HFFc6 (cell line): Measurements from ENCODE around the gene UBE2N. TPM values are rescaled to one million over a fixed set of nuclear protein-coding genes. Genes with fewer than 3 reads are reported as not detected.

Experiments used
- DNase-seq: peaks from one replicate; pipeline ENCODE4 v3.0.0-alpha.2; 2018
- H3K27ac Mint-ChIP-seq: 2 replicates; pipeline ENCODE4 v1.8.0; 2020; ENCODE audit warnings: mild to moderate bottlenecking, mixed read lengths
- H3K27me3 Mint-ChIP-seq: 2 replicates; pipeline ENCODE4 v1.8.0; 2021; ENCODE audit warnings: mild to moderate bottlenecking, moderate library complexity, mixed read lengths; ENCODE audit not compliant: insufficient read depth
- H3K36me3 Mint-ChIP-seq: 2 replicates; pipeline ENCODE4 v1.8.0; 2021; ENCODE audit warnings: low read depth, mixed read lengths
- H3K4me1 Mint-ChIP-seq: 2 replicates; pipeline ENCODE4 v1.8.0; 2020; ENCODE audit warnings: low read depth, mixed read lengths
- H3K4me3 Mint-ChIP-seq: 2 replicates; pipeline ENCODE4 v1.8.0; 2020; ENCODE audit warnings: mild to moderate bottlenecking, moderate library complexity, mixed read lengths
- H3K9me3 Mint-ChIP-seq: 2 replicates; pipeline ENCODE4 v1.8.0; 2020; ENCODE audit warnings: mild to moderate bottlenecking, mixed read lengths
- total RNA-seq, 6 experiments: library from RNA; stranded (reverse); fragmentation: NEBNext Ultra II Directional; extraction: Animal tissue kit (Norgen Biotek cat#: 25700); gene quantifications; 2 replicates in 1 of 6; 3 replicates in 5 of 6; pipeline ENCODE4 v1.2.3, GENCODE V29; 2021
- TF ChIP-seq, protein P1 (sequence below): fragments of 200-600 bp; sonication (generic); IDR thresholded peaks from 2 replicates; pipeline ENCODE4 v1.5.0; 2021; ENCODE audit warnings: antibody characterized with exemption, mild to moderate bottlenecking

UBE2N gene
- total RNA-seq, 6 experiments from 2014 or later = 143 to 168 (median 157) TPM

- H3K4me1 Mint-ChIP-seq = peaks cover 29% of the 10 kb centered on the region
- TF ChIP-seq, protein P1, sequence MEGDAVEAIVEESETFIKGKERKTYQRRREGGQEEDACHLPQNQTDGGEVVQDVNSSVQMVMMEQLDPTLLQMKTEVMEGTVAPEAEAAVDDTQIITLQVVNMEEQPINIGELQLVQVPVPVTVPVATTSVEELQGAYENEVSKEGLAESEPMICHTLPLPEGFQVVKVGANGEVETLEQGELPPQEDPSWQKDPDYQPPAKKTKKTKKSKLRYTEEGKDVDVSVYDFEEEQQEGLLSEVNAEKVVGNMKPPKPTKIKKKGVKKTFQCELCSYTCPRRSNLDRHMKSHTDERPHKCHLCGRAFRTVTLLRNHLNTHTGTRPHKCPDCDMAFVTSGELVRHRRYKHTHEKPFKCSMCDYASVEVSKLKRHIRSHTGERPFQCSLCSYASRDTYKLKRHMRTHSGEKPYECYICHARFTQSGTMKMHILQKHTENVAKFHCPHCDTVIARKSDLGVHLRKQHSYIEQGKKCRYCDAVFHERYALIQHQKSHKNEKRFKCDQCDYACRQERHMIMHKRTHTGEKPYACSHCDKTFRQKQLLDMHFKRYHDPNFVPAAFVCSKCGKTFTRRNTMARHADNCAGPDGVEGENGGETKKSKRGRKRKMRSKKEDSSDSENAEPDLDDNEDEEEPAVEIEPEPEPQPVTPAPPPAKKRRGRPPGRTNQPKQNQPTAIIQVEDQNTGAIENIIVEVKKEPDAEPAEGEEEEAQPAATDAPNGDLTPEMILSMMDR = no peak
- H3K27ac Mint-ChIP-seq = no peak overlapping the region
- H3K36me3 Mint-ChIP-seq = peaks cover 8% of the 10 kb centered on the region
- peak overlapping the region; percentile 20; the same call in 1 of the 2 replicates for H3K4me3 Mint-ChIP-seq
- DNase-seq = no peak
- peaks cover 2% of the 10 kb centered on the region for H3K27me3 Mint-ChIP-seq
- H3K9me3 Mint-ChIP-seq = no peaks in the 10 kb centered on the region
Observed at GRCh38 chr12:93469386-93469785, 27.6 kb upstream of the UBE2N start.

GRCh38 chr12:93468008-93468371 lies 26.2 kb upstream of the UBE2N start:
- H3K36me3 Mint-ChIP-seq = peaks cover 8% of the 10 kb centered on the region
- peaks cover 2% of the 10 kb centered on the region for H3K27me3 Mint-ChIP-seq
- DNase-seq = no peak
- peaks cover 29% of the 10 kb centered on the region for H3K4me1 Mint-ChIP-seq
- H3K27ac Mint-ChIP-seq = peak overlapping the region; percentile 94
- TF ChIP-seq, protein P1 = no peak
- H3K4me3 Mint-ChIP-seq = peak overlapping the region; percentile 99
- no peaks in the 10 kb centered on the region for H3K9me3 Mint-ChIP-seq

- DNase-seq = peak; percentile 85
- Mint-ChIP-seq H3K9me3 (no peaks in the 10 kb centered on the region), H3K4me1 (peaks cover 29% of the 10 kb centered on the region), H3K27me3 (peaks cover 2% of the 10 kb centered on the region), H3K4me3 (peak within 1 kb of the TSS; percentile 99), H3K36me3 (peaks cover 8% of the 10 kb centered on the region), H3K27ac (peak within 1 kb of the TSS; percentile 94)
- TF ChIP-seq, protein P1 = peak; percentile 90
Observed at GRCh38 chr12:93467351-93468007, 25.7 kb upstream of the UBE2N start, which contains the start of gene MRPL42. MRPL42 (plus strand) TSS chr12:93467514; CDS start chr12:93469286, 1,772 bp downstream.

DNA sequence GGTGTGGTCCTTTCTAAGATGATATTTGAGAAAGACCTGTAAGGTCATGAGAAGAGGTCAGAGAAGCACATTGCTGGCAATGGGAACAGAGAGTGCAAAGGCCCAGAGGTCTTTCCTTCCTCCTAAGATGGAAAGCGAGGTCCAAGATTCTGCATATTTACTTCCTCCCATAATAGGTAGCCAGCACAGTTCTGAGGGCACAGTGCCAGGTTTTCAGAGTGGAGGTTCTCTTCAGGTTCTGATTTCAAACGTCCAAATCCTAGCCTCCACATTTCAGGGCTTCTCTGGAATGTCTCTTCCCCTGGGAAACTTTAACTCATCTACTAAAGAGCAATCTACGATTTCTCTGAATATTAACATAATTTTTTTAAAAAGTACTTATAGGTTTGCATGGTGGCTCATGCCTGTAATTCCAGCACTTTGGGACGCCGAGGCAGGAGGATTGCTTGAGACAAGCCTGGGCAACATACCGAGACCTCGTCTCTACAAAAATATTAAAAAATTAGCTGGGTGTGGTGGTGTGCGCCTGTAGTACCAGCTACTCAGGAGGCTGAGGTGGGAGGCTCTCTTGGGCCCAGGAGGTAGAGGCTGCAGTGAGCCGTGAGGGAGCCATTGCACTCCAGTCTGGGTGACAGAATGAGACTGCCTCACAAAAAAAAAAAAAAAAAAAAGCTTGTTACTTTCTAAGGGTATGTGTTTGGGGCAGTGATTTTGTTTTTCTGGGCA lies 25.0 kb upstream of the UBE2N start:
- H3K9me3 Mint-ChIP-seq = no peaks in the 10 kb centered on the region
- H3K27ac Mint-ChIP-seq = peak overlapping the region; percentile 94; the same call in 1 of the 2 replicates
- TF ChIP-seq, protein P1 = no peak

DNA sequence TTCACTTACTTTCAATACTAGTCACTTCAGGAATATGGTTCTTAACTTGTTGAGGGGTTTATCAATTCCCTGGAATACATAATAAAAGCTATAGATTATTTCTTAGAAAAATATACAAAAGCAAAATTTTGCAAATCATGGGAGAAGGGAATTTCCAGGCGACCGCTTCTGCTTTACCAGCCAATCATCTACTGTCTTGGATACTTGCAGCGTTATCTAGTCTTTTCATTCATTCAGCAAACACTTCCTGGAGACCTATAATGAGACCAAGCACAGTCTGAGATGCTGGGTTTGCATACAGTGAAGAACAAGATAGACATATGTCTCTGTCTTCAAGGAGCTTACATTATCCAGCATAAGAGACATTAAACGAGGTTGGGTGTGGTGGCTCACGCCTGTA lies 24.1 kb upstream of the UBE2N start:
- Mint-ChIP-seq H3K36me3 (peaks cover 7% of the 10 kb centered on the region), H3K9me3 (no peaks in the 10 kb centered on the region), H3K27me3 (peaks cover 4% of the 10 kb centered on the region), H3K4me3 (no peak overlapping the region), H3K27ac (0 out of 2 replicates have a peak overlapping the region, but pooled peaks have one; percentile 17), H3K4me1 (peaks cover 29% of the 10 kb centered on the region)
- DNase-seq = no peak
- TF ChIP-seq, protein P1 = no peak

More for the DNA sequence above, 25.0 kb upstream of the UBE2N start:
- peaks cover 8% of the 10 kb centered on the region for H3K36me3 Mint-ChIP-seq
- H3K27me3 Mint-ChIP-seq = peaks cover 4% of the 10 kb centered on the region
- peaks cover 29% of the 10 kb centered on the region for H3K4me1 Mint-ChIP-seq
- no peak for DNase-seq
- peak overlapping the region; percentile 99 for H3K4me3 Mint-ChIP-seq
